ENCODE results near the gene CLCN7.

GRCh38 chr16:1429012-1429411, 45.8 kb downstream of the CLCN7 start:
- TF ChIP-seq CTCF (IDR thresholded peaks at IDR 0.05) (no peak), POLR2A (IDR thresholded peaks at IDR 0.05) (no peak), POLR2AphosphoS5 (IDR thresholded peaks at IDR 0.05; ENCODE audit: insufficient read depth in 1 of 2, low read depth in 1 of 2) (no peak)
